ENCODE data around the gene AKT1S1. TPM values are rescaled to one million over a fixed set of nuclear protein-coding genes. Genes with fewer than 3 reads are reported as not detected.

Gene AKT1S1
- total and polyA plus RNA-seq, 2 experiments from 2014 or later: 15.6 to 74.5 TPM

GRCh38 chr19:49845414-49845813 lies 31.7 kb downstream of the AKT1S1 start:
- DNase-seq (ENCODE audit: low spot score): no peak
- WGBS (ENCODE audit: low lambda C conversion rate, missing lambda C conversion rate): 91% methylated on average over 3 of the region's 3 CpGs

GRCh38 chr19:49844138-49845095 lies 32.7 kb downstream of the AKT1S1 start:
- no peaks in the 10 kb centered on the region for H3K36me3 ChIP-seq (replicated peaks; ENCODE audit: insufficient read depth, low read depth)
- H3K4me1 ChIP-seq (ENCODE audit: insufficient read depth): no peaks in the 10 kb centered on the region
- H3K27me3 ChIP-seq: no peaks in the 10 kb centered on the region
- no peak overlapping the region for H2AFZ ChIP-seq
- no peak overlapping the region for H3K4me2 ChIP-seq
- peaks cover 9% of the 10 kb centered on the region for H3K79me2 ChIP-seq
- no peaks in the 10 kb centered on the region for H3K9me3 ChIP-seq (ENCODE audit: low read depth)
- no peak overlapping the region for H3K27ac ChIP-seq
- no peaks in the 10 kb centered on the region for H4K20me1 ChIP-seq (ENCODE audit: insufficient read depth, poor library complexity, severe bottlenecking)
- DNase-seq (ENCODE audit: low spot score): no peak
- no peak for TF ChIP-seq EZH2phosphoT487 (IDR thresholded peaks at IDR 0.05; ENCODE audit: low read depth, severe bottlenecking, unreplicated experiment)
- TF ChIP-seq EZH2 (IDR thresholded peaks at IDR 0.05; ENCODE audit: borderline replicate concordance): no peak
- no peak for TF ChIP-seq CTCF (IDR thresholded peaks at IDR 0.05; ENCODE audit: poor library complexity)
- H3K9me2 ChIP-seq (replicated peaks; ENCODE audit: insufficient read depth): no peaks in the 10 kb centered on the region
- WGBS (ENCODE audit: low lambda C conversion rate, missing lambda C conversion rate): 89% methylated on average over 18 of the region's 18 CpGs
- no peak overlapping the region for H3K4me3 ChIP-seq

More at GRCh38 chr19:49845414-49845813, 31.7 kb downstream of the AKT1S1 start:
- no peaks in the 10 kb centered on the region for H3K36me3 ChIP-seq (replicated peaks; ENCODE audit: insufficient read depth, low read depth)
- no peaks in the 10 kb centered on the region for H3K4me1 ChIP-seq (ENCODE audit: insufficient read depth)
- no peaks in the 10 kb centered on the region for H3K9me3 ChIP-seq (ENCODE audit: low read depth)
- H3K4me3 ChIP-seq: no peak overlapping the region
- no peaks in the 10 kb centered on the region for H3K27me3 ChIP-seq
- no peak overlapping the region for H3K4me2 ChIP-seq
- H3K27ac ChIP-seq: no peak overlapping the region
- H3K79me2 ChIP-seq: peaks cover 18% of the 10 kb centered on the region
- no peaks in the 10 kb centered on the region for H3K9me2 ChIP-seq (replicated peaks; ENCODE audit: insufficient read depth)
- no peaks in the 10 kb centered on the region for H4K20me1 ChIP-seq (ENCODE audit: insufficient read depth, poor library complexity, severe bottlenecking)
- TF ChIP-seq CTCF (IDR thresholded peaks at IDR 0.05; ENCODE audit: poor library complexity) (no peak), EZH2 (IDR thresholded peaks at IDR 0.05; ENCODE audit: borderline replicate concordance) (no peak), EZH2phosphoT487 (IDR thresholded peaks at IDR 0.05; ENCODE audit: low read depth, severe bottlenecking, unreplicated experiment) (no peak)
- H2AFZ ChIP-seq: no peak overlapping the region

GRCh38 chr19:49843265-49843664 lies 33.9 kb downstream of the AKT1S1 start:
- no peak overlapping the region for H3K4me3 ChIP-seq
- no peak for TF ChIP-seq CTCF (IDR thresholded peaks at IDR 0.05; ENCODE audit: poor library complexity)
- TF ChIP-seq EZH2 (IDR thresholded peaks at IDR 0.05; ENCODE audit: borderline replicate concordance): no peak
- TF ChIP-seq EZH2phosphoT487 (IDR thresholded peaks at IDR 0.05; ENCODE audit: low read depth, severe bottlenecking, unreplicated experiment): no peak
- H3K27ac ChIP-seq: no peak overlapping the region
- no peaks in the 10 kb centered on the region for H3K9me2 ChIP-seq (replicated peaks; ENCODE audit: insufficient read depth)
- H3K4me2 ChIP-seq: no peak overlapping the region
- H3K79me2 ChIP-seq: no peaks in the 10 kb centered on the region
- DNase-seq (ENCODE audit: low spot score): no peak
- no peak overlapping the region for H2AFZ ChIP-seq
- H3K9me3 ChIP-seq (ENCODE audit: low read depth): no peaks in the 10 kb centered on the region
- WGBS (ENCODE audit: low lambda C conversion rate, missing lambda C conversion rate): 100% methylated on average over 3 of the region's 3 CpGs
- H3K36me3 ChIP-seq (replicated peaks; ENCODE audit: insufficient read depth, low read depth): no peaks in the 10 kb centered on the region
- no peaks in the 10 kb centered on the region for H3K27me3 ChIP-seq
- no peaks in the 10 kb centered on the region for H4K20me1 ChIP-seq (ENCODE audit: insufficient read depth, poor library complexity, severe bottlenecking)
- no peaks in the 10 kb centered on the region for H3K4me1 ChIP-seq (ENCODE audit: insufficient read depth)
